HL-60 (cell line): ENCODE measurements around the gene CYP2U1.

Source experiments
- DNase-seq, 2 experiments: peaks; one replicate each; pipeline ENCODE4 v3.0.0-alpha.2; 2010 to 2020; ENCODE audit warnings: low read depth in 1 of 2, low spot score in 1 of 2
- H3K27ac ChIP-seq: fragments of 250-450 bp; sonication (Bioruptor Pico); replicated peaks from 2 replicates; pipeline ENCODE4 v1.5.1; 2020; ENCODE audit warnings: mild to moderate bottlenecking, moderate library complexity
- H3K27me3 ChIP-seq: fragments of 250-450 bp; sonication (Bioruptor Pico); 2 replicates; pipeline ENCODE4 v1.5.1; 2021; ENCODE audit warnings: mild to moderate bottlenecking, moderate library complexity; ENCODE audit not compliant: insufficient read depth, poor library complexity, severe bottlenecking
- H3K4me3 ChIP-seq: replicated peaks from 2 replicates; pipeline ENCODE4 v1.5.1; 2011; ENCODE audit warnings: mild to moderate bottlenecking, control low read depth, low read length; ENCODE audit not compliant: insufficient read depth
- CTCF ChIP-seq: IDR thresholded peaks from one replicate; pipeline ENCODE4 v1.5.1; 2011; ENCODE audit warnings: low read length, control low read depth, inconsistent platforms; ENCODE audit not compliant: insufficient read depth
- GABPA ChIP-seq: IDR thresholded peaks from 2 replicates; pipeline ENCODE4 v1.6.1; 2012; ENCODE audit warnings: low read depth
- POLR2AphosphoS5 ChIP-seq: IDR thresholded peaks from 2 replicates; pipeline ENCODE4 v1.6.1; 2012; ENCODE audit warnings: low read depth
- REST ChIP-seq: IDR thresholded peaks from 2 replicates; pipeline ENCODE4 v1.6.1; 2012; ENCODE audit warnings: low read depth; ENCODE audit not compliant: insufficient replicate concordance
- SPI1 ChIP-seq: IDR thresholded peaks from 2 replicates; pipeline ENCODE4 v1.6.1; 2012; ENCODE audit warnings: low read depth, mild to moderate bottlenecking, borderline replicate concordance

Gene CYP2U1

GRCh38 chr4:107890779-107891178 is 40.6 kb upstream of the CYP2U1 start:
- no peak for TF ChIP-seq GABPA
- no peak for TF ChIP-seq REST
- no peak for TF ChIP-seq SPI1
- TF ChIP-seq CTCF = no peak
- TF ChIP-seq POLR2AphosphoS5 = no peak
- Histone ChIP-seq H3K27me3 (no peaks in the 10 kb centered on the region), H3K4me3 (no peak overlapping the region), H3K27ac (no peak overlapping the region)
- DNase-seq = no peak

- no peak overlapping the region for H3K4me3 ChIP-seq
- no peak for DNase-seq
- TF ChIP-seq CTCF = no peak
- TF ChIP-seq GABPA = no peak
- TF ChIP-seq POLR2AphosphoS5 = no peak
- no peak for TF ChIP-seq SPI1
- TF ChIP-seq REST = no peak
- H3K27me3 ChIP-seq = no peaks in the 10 kb centered on the region
- H3K27ac ChIP-seq = no peak overlapping the region
Measured at GRCh38 chr4:107891299-107891698, 40.0 kb upstream of the CYP2U1 start.

- no peak overlapping the region for H3K27ac ChIP-seq
- DNase-seq = no peak
- TF ChIP-seq REST (no peak), CTCF (no peak), SPI1 (no peak), GABPA (no peak), POLR2AphosphoS5 (no peak)
- H3K4me3 ChIP-seq = no peak overlapping the region
- no peaks in the 10 kb centered on the region for H3K27me3 ChIP-seq
Measured at GRCh38 chr4:107893171-107894137, 37.9 kb upstream of the CYP2U1 start.
